ENCODE data around the gene CTR9.
A peak's percentile ranks its signal among the peaks of the same experiment; 100 is the strongest.
"Not testable (repeated sequence)": the region's sequence is repeated elsewhere in the genome, so short reads cannot be mapped to it uniquely, and the experiment has no call there.

CTR9 gene

DNA sequence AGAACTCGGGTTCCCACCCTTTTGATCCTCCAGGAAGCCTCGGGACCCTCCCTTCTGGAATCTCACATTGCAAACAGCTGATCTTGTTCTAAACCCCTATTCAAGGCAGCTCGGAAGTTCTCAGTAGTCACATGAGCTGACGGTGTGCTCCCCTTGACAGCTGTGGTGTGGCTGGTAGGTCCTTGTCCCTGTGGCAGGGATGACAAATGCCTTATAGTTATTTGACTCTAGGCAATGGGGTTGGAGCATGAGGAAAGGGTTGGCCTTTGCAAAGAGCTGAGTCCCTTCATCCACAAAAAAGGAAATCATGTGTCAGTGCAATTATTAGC lies 34.1 kb downstream of the CTR9 start:
- DNase-seq: no peak

DNA sequence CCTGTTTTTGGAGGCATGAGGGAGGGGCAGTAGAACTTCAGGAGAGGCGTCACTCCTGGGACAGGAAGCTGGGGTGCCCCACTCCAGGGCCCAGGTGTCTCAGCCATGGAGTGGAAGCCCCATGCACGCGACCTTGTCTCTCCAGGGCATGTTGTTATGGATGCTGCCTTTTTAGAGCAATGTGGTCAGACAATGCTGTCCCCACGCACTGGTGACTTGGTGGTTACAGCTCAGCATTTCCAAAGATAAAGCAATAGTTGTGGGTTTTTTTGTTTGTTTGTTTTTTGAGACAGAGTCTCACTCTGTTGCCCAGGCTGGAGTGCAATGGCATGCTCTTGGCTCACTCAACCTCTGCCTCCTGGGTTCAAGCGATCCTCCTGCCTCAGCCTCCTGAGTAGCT lies 35.4 kb downstream of the CTR9 start:
- DNase-seq: no peak

DNA sequence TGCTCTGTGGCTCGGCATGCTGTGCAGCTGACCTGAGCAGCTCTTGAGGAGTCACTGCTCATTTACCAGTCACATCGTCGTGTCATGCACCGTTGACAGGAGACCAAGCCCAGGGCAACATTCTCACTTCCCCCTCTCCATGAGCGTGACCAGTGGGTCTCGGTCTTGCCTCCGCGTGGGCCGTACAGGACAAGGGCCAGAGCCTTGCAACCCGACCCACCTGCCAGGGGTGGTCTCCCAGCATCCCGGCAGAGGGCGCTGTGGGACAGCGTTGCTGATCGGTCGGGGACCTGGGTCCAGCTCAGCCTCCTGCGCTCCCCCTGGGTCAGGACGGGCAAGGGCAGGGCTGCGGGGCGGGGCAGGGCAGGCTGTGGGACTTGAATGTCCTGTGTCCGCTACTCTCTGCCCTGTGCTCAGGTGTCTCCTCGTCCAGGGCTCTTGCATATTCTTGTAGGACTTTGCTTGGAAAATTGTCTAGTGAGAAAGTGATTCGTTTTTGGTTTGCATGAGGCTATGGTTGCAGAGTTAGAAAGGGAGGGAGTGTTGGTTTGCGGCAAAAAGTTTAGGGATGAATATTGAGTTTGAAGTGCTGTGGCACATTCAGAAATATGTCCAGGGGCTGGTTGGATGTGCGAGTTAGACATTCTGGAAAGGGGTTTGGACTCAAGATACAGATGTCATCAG lies 41.5 kb downstream of the CTR9 start:
- peak; percentile 52 for DNase-seq

DNA sequence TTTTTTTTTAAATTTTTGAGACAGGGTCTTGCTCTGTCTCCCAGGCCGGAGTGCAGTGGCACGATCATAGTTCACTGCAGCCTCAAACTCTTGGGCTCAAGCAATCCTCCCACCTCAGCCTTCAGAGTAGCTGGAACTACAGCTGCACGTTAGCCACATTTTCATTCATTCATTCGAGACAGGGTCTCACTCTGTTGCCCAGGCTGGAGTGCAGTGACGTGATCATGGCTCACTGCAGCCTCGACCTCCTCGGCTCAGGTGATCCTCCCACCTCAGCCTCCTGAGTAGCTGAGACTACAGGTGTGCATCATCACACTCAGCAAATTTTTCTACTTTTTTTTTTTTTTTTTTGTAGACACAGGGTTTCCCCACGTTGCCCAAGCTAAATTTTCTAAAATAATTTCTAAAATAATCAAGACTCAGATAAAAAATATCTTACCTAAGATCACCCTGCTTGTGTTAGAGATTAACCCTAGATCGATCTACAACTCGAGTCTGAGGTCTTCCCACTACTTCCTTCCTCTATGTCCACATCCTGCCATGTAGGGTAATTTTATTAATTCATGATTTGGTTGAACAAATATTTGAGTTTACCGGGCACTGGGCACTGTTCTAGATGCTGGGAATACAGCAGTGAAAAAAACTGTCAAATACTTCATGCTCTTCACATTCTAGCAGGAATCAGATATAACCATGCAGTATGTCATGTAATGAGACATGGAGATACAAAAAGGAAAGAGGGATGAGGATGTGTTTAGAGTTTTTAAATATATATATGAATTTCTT lies 42.6 kb downstream of the CTR9 start:
- DNase-seq: no peak

DNA sequence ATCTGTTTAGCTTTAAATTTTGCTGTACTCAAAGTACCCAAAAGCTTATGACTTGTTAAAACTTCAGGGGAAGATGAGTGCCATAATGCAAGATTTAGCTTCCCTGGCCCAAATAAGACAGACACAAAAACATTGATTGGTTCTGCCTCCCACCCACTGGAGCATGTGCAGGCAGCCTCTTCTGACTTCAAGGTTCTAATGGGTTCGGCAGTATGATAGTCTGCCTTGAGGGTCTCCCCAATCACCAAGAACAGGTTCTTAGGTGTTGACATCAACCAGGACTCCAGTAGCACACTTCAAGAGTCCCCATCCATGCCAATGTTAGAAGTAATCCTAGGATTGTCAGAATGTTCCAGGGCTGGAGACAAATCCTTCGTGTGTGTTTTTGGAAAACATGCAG lies 45.1 kb downstream of the CTR9 start:
- no peak for DNase-seq

DNA sequence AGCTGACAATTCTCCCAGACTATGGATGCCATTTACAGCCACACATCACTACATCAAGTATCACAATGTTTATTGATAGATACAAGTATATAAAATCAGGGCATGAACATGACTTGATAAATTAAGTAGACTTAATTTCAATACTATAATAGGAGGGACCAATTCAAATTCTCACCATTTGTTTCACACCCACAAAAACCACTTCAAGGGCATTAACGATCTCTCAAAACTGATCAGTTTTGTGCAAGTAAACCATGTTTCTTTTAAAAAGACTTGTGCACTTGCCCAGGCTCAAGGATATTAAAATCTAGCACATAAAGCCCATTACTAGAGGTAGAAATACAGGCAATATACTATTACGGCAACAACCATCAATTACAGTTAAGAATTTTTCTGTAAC lies 46.0 kb downstream of the CTR9 start:
- no peak for DNase-seq

DNA sequence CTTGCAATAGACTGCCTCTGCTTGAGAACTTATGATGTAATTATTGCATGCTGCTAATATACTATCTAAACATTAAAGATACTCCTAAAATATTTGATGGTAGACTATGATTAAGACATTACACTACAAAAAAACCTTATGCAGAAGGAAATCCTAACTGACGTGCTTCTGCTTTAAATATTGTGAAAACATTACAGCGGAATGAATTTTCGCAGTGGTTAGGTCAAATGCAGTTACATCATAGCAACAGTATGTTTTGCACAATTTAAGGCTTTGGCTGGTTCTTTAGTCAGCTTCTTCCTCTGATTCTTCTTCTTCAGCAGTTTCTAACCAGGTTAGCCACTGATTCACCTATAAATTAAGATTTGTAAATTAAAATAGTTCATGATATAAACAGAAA lies 46.5 kb downstream of the CTR9 start:
- no peak for DNase-seq

DNA sequence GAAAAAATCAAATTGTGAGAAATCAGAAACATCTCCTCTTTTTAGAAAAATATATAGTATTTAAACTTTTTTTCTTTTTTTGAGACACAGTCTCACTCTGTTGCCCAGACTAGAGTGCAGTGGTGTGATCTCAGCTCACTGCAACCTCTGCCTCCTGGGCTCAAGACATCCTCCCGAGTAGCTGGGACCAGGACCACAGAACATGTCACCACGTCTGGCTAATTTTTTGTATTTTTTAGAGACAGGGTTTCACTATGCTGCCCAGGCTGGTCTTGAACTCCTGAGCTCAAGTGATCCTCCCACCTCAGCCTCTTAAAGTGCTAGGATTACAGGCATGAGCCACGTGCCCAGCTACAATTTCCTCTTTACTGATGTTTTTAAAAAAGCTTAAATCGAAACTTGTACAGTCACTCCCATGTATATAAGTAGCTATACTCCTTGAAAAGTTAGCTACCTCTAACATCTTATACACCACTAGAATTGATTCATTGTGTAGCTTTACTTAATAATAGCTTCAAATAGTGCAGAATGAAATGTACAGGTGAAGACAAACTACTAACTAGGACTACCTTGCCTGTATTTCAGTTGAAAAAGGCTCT lies 47.4 kb downstream of the CTR9 start:
- no peak for DNase-seq

DNA sequence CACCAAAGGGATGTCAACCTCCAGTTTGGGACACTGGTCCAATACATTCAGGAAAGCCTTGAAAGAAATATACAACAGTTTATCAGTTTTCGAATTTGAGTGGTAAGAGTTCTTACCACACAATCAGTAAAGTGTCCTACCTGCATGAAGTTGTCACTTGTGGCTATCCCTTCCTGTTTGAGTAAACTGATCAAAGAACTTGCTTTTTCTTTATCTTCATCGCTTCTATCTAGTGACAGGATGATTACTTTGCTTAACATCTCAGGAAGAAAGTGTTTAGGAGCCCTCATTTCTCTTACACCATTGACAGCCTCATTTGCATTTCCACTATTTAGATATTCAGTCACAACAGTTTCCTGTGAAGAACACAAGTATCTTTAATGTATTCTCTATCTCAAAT lies 49.2 kb downstream of the CTR9 start:
- DNase-seq: no peak

DNA sequence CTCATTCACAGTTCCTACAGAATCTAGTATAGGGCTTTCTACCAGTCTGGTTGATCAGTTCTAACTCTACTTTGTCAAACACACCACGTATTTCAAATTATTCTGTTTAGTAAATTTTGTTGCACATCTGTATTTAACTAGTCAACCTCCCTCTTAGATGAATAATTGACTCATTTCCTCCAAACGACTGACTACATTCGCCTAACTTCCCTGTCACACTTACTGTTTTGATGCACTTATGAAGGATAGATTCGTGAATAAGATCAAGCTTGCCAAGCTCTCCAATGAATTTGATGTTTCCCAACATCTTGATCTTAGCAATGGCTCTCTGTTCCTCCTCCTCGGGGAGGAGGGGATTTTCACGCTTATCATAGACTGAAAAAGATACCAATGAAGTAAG lies 52.6 kb downstream of the CTR9 start:
- DNase-seq: no peak

DNA sequence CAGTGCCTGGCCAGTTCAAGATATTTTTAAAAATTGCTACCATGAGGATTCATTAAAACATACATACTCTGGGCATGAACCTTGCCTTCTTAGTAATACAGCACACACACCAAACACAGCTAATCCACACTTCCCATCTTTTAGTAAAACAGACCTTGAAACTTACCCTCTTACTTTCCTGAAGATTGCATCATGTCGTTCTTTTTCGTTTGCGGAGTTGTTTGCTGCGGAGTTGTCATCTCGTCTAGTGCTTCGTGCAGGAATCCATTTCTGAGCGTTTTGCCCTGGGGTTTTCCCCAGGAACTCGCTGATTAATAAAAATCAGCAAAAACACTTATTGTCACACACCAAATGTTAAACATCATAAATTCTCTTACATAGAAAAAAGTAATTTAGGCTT lies 54.7 kb downstream of the CTR9 start:
- no peak for DNase-seq

DNA sequence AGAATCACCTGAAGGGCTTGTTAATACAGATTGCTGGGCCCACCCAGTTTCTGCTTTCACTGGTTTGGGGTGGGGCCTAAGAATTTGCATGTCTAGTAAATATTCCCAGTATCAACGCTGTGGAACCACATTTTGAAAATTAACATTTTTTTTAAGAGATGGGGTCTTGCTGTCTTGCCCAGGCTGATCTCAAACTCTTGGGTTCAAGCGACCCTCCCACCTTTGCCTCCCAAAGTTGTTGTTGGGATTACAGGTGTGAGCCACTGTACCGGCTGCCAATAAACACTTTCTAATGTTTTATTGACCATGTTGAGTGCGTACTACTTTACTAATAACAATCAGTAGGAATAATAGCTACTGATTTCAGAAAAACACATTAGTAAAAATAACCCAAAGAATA lies 55.2 kb downstream of the CTR9 start:
- no peak for DNase-seq

DNA sequence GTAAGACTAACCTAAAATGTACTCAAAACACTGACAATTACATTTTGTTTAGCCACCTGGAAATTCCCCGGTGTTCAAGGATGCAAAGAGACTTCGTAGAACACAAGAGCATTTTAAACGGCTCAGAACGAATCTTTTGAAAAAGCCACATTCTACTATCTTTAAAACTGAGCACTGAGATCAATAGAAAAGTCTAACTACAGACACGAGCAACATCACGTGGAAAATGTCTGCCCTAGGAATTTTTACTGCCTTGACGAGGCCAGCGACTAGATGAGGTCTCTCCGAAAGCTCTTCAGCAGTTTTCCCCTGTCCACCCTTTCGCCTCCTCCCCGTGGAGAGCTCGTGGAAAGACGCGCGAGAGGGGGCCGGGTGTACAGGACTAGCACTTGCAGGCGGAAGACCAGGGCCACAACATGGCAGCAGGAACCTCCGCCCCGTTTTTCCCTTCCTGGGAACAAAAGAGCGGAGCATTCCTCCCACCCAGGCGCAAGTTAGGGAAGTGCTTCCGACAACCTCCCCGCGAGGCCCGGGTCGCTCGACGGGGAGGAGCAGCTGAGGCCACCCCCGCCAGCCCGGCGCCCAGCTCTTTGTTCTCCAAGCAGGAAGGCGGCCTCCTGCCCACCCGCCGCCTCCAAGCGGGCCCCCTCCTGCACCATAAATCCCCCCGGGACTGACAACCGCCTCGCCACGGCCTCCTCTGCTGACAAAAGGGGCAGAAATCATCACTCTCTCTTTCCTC lies 56.6 kb downstream of the CTR9 start:
- peak; percentile 38 for DNase-seq

DNA sequence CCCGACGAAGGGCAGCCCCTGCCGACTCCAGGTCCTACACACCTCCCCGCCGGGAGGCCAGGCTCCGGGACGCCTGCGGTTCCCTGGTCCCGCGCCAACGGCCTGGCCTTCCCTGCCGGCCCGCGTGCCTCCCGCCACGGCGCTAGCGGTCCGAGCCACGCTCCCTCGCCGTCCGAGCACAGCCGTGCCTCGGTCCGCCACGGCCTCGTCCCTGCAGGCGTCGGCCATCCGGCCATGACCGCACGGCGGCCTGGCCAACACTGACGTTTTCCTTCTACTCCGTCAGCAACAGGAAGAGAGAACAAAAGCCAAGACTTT lies 57.1 kb downstream of the CTR9 start:
- DNase-seq: no peak

DNA sequence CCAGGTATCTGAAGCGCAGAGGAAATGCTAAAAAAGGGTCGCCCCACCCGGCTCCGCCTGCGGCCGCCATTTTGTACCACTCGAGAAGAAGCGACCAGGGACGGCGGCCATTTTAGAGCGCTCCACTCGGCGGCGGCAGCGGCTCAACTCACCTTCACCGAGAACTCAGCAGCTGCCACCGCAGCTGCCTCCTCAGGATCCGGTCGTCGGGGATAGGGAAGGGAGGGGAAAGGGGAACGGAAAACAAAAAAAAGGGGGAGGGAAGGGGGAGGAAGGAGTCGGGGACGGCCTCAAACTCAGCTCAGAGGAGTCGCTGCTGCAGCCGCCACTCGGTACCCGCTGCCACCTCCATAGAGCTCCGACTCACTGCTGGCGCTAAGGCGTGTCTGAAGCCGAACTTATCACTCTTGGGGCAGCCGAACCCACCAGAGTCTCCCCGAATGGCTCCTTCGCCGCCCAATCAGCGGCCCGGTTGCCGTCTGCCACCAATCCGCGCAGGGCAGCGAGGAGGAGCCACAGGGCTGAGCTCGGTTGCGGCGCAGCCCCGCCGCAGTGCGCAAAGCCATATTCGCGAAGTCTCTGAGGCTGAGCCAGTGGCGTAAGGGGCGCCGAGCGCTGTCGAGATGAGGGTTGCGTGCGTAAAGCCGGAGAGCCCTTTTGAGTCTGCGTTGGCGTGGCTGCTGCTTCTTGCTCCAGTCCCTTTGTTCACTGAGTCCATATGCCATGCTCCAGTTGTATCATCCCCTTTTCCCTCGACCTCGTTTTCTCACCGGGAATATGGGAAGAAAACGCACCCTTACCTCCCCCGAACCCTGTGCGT lies 57.7 kb downstream of the CTR9 start, which contains the start of gene EIF4G2:
EIF4G2 (minus strand) TSS at position 374 of the 820 bp plus-strand sequence.
- peak; percentile 98 for DNase-seq

DNA sequence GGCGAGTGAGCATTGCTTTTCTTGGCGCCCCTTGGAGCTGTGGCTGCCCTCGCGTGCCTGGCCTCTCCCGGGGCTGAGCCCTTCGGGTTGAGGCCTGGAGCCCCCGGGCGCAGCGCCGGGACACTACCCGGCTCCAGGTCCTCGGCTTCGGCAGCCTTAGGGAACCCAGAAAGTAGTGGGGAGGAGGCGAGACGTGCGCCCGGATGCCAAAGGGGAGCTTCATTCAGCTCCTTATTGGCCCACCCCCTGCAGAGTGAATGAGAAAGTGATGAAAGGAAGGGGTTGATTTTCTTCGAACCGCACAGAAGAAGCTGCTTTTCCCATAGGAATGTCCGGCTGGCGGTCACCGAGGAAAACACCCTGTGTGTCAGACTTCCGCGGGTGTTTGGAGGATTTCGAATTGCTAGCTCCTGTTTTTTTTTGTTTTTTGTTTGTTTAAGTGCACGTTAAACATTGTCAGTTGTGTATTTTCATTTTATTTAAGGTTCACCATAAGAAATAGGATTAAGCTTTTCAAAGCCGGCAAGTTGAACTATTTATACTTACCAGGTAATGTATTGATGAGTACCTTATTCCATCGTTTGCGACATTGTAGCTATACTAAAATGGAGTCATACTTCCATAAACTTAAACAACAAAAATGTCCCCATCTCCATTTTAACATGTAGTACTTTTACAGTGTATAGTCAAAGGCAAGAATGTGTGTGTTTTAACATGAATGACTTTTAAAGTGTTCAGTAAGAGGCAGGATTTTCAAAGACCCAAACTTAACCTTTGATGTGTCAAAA lies 58.5 kb downstream of the CTR9 start:
- DNase-seq: peak; percentile 18

DNA sequence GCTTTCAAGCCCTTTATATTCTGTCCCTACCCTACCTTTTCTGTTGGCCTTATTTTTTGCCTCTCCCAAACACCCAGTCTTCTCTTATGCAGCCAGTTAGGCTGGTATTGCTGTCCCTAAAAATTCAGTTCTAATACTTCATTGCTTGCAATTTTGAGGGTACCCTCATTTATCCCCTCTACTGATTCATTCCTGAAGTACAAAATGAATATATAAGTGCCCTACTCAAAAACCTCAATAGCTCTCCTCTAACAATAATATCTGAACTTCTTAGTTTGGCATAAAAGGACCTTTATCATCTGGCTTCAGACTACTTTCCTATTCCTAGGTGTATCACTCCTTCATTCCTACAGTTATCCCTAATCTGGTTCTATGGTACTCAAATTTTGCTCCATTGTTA lies 62.9 kb downstream of the CTR9 start:
- DNase-seq: no peak

DNA sequence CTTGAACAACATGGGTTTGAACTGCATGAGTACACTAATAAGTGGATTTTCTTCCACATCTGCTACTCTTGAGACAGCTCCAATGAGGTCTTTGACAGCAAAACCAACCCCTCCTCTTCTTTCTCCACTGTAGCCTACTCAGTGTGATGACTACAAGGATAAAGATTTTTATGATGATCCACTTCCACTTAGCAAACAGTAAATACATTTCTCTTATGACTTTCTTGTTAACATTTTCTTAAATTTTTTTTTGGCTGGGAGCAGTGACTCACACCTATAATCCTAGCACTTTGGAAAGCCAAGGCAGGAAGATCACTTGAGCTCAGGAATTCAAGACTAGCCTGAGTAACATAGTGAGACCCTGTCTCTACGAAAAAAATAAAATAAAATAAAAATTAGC lies 67.5 kb downstream of the CTR9 start:
- no peak for DNase-seq

DNA sequence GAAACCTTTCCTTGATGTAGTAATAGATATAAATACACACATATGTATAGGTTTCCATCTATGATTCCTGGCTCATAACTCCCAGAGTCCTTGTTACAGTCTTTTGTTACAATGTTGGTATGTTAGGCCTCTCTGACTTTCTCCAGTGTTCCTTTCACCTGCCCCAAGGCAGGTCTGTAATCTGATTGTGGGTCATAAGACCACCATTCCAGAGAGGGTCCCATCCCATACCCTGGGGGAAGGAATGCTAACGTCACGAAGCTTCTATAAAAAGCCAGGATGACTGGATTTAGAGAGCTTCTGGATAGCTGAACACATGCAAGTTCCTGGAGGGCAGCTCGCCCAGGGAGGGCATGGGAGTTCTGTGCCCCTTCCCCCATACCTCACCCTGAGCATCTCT lies 71.4 kb downstream of the CTR9 start:
- not testable (repeated sequence) for DNase-seq

DNA sequence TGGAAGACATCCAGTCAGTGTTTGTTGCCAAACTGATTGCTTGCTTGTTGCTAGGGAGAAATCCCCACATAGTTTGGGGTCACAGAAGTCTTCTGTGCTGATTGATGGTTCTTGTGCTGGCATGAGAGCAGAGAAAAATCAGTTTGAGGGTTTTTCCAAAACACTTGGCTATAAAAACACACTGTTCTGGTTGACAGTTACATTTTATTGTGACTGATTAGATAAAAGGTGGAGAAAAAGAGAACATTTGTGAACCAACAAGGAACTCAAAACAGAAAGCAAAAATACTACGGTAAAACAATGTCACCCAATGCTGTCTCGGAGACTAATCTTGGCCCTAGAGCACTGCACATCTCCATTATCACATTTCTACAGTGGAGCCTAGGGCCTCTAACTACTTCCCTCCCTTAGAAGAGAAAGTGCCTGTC lies 72.1 kb downstream of the CTR9 start:
- DNase-seq: no peak

DNA sequence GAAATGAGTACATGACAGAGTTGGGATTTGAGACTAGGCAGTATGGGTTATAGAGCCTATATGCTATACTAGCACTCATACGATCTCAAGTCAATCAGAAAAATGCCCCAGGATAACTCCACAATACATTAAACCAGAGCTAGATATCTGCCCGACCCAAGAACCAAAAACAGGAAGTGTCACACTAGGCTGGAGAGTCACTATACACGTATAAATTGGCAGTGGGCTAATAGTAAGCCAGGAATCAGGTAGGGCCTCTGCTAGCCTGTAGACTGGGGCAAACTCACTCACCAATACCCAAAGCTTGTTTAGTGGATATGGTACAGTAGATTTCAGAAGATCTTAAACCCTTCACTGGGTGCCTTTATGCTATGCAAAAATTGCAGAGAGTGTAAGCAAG lies 73.8 kb downstream of the CTR9 start:
- no peak for DNase-seq

DNA sequence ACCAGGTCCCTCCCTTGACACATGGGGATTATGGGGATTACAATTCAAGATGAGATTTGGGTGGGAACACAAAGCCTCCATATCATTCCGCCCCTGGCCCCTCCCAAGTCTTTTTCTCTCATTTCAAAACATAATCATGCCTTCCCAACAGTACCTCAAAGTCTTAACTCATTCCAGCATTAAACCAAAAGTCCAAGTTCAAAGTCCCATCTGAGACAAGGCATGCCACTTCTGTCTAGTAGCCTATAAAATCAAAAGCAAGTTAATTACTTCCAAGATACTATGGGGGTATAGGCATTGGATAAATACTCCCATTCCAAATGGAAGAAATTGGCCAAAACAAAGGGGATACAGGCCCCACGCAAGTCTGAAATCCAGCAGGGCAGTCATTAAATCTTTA lies 77.4 kb downstream of the CTR9 start:
- DNase-seq: no peak
